ENCODE results near the gene ELOA2. TPM values are rescaled to one million over a fixed set of nuclear protein-coding genes. Genes with fewer than 3 reads are reported as not detected.

ELOA2 gene
- total and polyA plus RNA-seq, 2 of the 4 experiments (the other 2 are of a cell fraction): not detected

DNA sequence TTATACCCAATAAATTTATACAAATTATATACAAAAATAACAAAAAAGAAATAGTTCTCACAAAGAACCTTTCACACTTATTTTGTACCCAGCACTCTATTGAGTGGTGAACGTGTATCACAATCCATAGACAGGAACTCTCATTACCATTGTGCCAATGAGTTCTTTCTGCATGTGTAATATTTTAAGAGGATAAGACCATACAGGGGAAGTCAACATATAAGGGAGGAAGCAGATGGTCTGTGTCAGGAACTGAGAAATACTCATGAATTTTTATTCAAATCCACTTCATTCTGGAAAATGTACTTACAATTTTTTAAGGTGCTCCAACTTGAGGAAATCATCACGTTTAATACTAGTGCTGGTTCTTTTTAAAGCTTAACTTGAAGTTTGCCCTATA, 27.1 kb upstream of the ELOA2 start:
- Histone ChIP-seq H3K18ac (ENCODE audit: low read depth, low read length) (no peak overlapping the region), H2AK5ac (ENCODE audit: low read depth, low read length) (no peak overlapping the region), H3K9me3 (ENCODE audit: control insufficient read depth, insufficient read depth, low read length) (no peaks in the 10 kb centered on the region), H2BK15ac (ENCODE audit: low read depth, low read length) (no peak overlapping the region), H4K8ac (ENCODE audit: low read depth in 2 of 2, low read length in 2 of 2) (no peak overlapping the region), H2BK120ac (ENCODE audit: low read depth, low read length) (no peak overlapping the region), H3K4me3 (ENCODE audit: insufficient read depth, low read depth, low read length) (no peak overlapping the region), H4K20me1 (ENCODE audit: insufficient read depth, low read length) (no peaks in the 10 kb centered on the region), H3K14ac (replicated peaks; ENCODE audit: low read depth, low read length) (no peak overlapping the region), H3K79me1 (ENCODE audit: low read depth in 1 of 2, low read length in 2 of 2) (no peaks in the 10 kb centered on the region), H4K5ac (ENCODE audit: low read depth, low read length) (no peak overlapping the region), H3K27ac (ENCODE audit: insufficient read depth, low read length) (no peak overlapping the region), H3K27me3 (ENCODE audit: control insufficient read depth, insufficient read depth, low read length) (no peaks in the 10 kb centered on the region), H3K36me3 (ENCODE audit: control insufficient read depth, insufficient read depth, low read length) (no peaks in the 10 kb centered on the region), H3K23ac (ENCODE audit: low read depth, low read length) (no peak overlapping the region), H4K91ac (ENCODE audit: insufficient read depth, low read depth, low read length) (no peak overlapping the region), H3K4me1 (ENCODE audit: control insufficient read depth, insufficient read depth, low read length) (no peaks in the 10 kb centered on the region), H2AK9ac (replicated peaks; ENCODE audit: low read depth, low read length, poor library complexity) (no peak overlapping the region), H3K4me2 (ENCODE audit: low read depth, low read length) (no peak overlapping the region), H2AFZ (replicated peaks; ENCODE audit: low read length, poor library complexity) (no peak overlapping the region), H3K56ac (ENCODE audit: extremely low read depth, insufficient read depth, low read length) (no peak overlapping the region), H2BK20ac (ENCODE audit: low read depth, low read length) (no peak overlapping the region), H2BK5ac (ENCODE audit: low read depth, low read length, poor library complexity, severe bottlenecking) (no peak overlapping the region), H3K9me1 (ENCODE audit: insufficient read depth, low read length) (no peaks in the 10 kb centered on the region), H3K4ac (ENCODE audit: low read depth, low read length) (no peak overlapping the region), H3K9ac (ENCODE audit: low read depth, low read length) (no peak overlapping the region)
- in situ Hi-C loops (cut with MboI; ENCODE audit: low sequenced_read_pairs) (no loop called here), intact Hi-C loops (cut with micrococcal nuclease) (no loop called here), dilution Hi-C loops (cut with HindIII; ENCODE audit: low sequenced_read_pairs, unreplicated experiment) (no loop called here)
- TF ChIP-seq, protein P1, sequence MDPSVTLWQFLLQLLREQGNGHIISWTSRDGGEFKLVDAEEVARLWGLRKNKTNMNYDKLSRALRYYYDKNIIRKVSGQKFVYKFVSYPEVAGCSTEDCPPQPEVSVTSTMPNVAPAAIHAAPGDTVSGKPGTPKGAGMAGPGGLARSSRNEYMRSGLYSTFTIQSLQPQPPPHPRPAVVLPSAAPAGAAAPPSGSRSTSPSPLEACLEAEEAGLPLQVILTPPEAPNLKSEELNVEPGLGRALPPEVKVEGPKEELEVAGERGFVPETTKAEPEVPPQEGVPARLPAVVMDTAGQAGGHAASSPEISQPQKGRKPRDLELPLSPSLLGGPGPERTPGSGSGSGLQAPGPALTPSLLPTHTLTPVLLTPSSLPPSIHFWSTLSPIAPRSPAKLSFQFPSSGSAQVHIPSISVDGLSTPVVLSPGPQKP (IDR thresholded peaks at IDR 0.05; ENCODE audit: borderline replicate concordance, low read depth, low read length): no peak
- ATAC-seq (ENCODE audit: low read depth) (no peak), DNase-seq (no peak)
- BruUV-seq (replicated peaks): no TSS peak
- no CpG with 5 or more reads among the region's 2 CpGs for WGBS, 2 experiments (ENCODE audit: extremely low coverage in 2 of 2, insufficient read length in 1 of 2)
- CTCF ChIA-PET: no interaction called here
- POLR2A ChIA-PET (ENCODE audit: unreplicated experiment): no interaction called here

All from IMR-90 (cell line).